HG03060 (cell line): ENCODE results near the gene SHISA5.

ENCODE experiments used
- ATAC-seq: cut with Tn5 transposase; IDR thresholded peaks from one replicate; pipeline ENCODE4 v1.9.1; 2021; ENCODE audit warnings: low read depth, moderate number of reproducible peaks; ENCODE audit not compliant: unreplicated experiment

The SHISA5 gene

GRCh38 chr3:48419597-48419996 is 84.4 kb downstream of the SHISA5 start:
- no peak for ATAC-seq

DNA sequence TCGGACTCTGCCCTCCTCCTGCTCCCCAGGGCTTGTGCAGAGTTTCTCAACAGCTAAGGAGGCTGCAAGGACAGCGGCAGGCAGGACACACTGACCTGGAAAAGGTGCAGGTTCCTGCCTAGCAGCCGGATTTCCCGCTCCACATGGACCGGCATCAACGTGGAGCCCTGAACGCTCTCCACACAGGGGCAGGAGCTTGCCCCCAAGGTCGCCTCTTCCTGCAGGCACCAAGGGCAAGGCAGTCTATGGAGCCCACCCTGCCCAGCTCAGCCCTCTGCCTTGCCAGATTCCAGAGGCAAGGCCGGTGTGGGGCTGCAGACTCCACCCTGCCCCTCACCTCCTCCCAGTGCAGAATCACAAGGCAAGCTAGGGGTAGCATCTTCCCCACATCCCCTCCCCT is 84.8 kb downstream of the SHISA5 start:
- ATAC-seq: no peak

DNA sequence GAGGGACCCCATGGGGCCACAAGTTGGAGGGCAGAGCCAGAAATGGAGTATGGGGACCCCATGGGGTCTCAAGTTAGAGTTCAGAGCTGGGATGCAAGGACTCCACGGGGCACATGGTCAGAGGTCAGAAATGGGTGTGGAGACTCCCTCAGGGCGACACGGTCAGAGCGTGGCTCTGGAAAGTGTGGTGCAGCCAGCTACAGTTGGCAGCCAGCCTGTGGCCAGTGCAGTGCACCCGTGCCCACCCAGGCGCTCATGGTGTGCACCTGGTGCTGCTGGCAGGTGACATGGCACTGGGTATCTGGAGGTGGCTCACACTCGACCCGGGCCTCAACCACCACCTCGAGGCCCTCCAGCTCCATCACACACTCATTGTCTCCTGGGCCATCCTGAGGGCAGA is 85.3 kb downstream of the SHISA5 start:
- no peak for ATAC-seq

DNA sequence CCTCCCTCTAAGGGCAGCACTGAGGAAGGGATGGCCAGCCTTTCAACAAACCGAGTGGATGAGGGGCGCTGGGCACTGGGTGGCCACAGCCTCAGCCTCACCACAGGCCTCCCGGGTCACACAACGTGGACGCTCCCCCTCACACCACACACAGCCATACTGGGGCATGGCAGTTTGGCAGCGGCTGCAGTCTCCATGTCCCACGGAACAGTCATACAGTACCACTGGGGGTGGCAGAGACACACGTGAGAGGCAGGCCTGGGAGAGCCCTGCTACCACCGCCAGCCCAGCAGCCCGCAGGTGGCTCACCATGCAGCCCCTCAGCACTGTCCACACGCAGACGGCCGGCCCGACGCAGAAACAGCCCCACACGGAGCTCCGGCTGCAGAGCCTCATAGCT is 85.8 kb downstream of the SHISA5 start:
- ATAC-seq: no peak
